GM21825 (cell line): ENCODE measurements around the gene PCDHGB1.
"Not testable (repeated sequence)": the region's sequence is repeated elsewhere in the genome, so short reads cannot be mapped to it uniquely, and the experiment has no call there.

Experiments
- ATAC-seq: cut with Tn5 transposase; IDR thresholded peaks from one replicate; pipeline ENCODE4 v1.9.1; 2021; ENCODE audit warnings: mild to moderate bottlenecking, moderate library complexity; ENCODE audit not compliant: unreplicated experiment

PCDHGB1 gene

GRCh38 chr5:141382469-141383294 is 32.8 kb downstream of the PCDHGB1 start, which contains the start of gene PCDHGA7:
Gene PCDHGA7, plus strand, starts transcription at chr5:141382742. Its CDS starts 158 bp downstream, at chr5:141382900.
- ATAC-seq = no peak

DNA sequence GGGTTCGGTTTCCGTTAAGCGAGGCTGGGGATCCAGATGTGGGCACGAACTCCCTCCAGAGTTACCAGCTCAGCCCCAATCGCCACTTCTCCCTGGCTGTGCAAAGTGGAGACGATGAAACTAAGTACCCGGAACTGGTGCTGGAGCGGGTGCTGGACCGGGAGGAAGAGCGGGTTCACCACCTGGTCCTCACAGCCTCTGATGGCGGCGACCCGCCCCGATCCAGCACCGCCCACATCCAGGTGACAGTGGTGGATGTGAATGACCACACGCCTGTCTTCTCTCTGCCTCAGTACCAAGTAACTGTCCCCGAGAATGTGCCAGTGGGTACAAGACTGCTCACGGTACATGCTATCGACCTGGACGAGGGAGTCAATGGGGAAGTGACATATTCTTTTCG is 33.4 kb downstream of the PCDHGB1 start:
- ATAC-seq = no peak

DNA sequence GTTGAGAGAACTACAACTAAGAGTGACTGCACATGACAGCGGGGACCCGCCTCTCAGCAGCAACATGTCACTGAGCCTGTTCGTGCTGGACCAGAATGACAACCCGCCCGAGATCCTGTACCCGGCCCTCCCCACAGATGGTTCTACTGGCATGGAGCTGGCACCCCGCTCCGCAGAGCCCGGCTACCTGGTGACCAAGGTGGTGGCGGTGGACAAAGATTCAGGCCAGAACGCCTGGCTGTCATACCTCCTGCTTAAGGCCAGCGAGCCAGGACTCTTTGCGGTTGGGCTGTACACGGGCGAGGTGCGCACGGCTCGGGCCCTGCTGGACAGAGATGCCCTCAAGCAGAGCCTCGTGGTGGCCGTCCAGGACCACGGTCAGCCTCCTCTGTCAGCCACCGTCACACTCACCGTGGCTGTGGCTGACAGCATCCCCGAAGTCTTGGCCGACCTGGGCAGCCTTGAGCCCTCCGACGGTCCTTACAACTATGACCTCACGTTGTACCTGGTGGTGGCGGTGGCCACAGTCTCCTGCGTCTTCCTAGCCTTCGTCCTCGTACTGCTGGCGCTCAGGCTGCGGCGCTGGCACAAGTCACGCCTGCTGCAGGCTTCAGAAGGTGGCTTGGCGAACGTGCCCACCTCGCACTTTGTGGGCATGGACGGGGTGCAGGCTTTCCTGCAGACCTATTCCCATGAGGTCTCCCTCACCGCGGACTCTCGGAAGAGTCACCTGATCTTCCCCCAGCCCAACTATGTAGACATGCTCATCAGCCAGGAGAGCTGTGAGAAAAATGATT is 34.8 kb downstream of the PCDHGB1 start:
- ATAC-seq = no peak

DNA sequence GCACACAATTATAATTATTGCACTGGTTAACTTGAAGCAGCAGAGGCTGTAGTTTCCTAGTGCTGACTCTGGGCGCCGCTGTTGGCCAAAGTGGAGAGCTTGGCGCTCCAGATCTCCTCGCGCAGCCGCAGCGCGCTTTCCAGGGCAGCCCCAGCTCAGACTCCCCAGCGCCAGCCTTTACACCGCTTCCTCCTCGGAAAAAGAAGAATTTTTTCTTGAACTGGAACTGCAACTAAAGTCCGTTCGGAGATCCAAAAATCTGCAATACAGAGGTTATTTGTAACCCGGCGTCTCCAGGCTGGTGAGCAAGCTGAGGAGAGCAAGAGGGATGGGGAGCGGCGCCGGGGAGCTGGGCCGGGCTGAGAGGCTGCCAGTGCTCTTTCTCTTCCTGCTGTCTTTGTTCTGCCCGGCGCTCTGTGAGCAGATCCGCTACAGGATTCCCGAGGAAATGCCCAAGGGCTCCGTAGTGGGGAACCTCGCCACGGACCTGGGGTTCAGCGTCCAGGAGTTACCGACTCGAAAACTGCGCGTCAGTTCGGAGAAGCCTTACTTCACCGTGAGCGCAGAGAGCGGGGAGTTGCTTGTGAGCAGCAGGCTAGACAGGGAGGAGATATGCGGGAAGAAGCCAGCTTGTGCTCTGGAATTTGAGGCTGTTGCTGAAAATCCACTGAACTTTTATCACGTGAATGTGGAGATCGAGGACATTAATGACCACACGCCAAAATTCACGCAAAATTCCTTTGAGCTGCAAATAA is 37.8 kb downstream of the PCDHGB1 start, which contains the start of gene PCDHGB4:
Gene PCDHGB4, plus strand, starts transcription at position 142 of the 755 bp plus-strand sequence. Its CDS starts 187 bp downstream, at position 329.
- ATAC-seq = peak; percentile 60

- no peak for ATAC-seq
These were observed 38.8 kb downstream of the PCDHGB1 start for GRCh38 chr5:141388661-141389060.

GRCh38 chr5:141389153-141390042 is 39.5 kb downstream of the PCDHGB1 start:
- ATAC-seq = no peak

DNA sequence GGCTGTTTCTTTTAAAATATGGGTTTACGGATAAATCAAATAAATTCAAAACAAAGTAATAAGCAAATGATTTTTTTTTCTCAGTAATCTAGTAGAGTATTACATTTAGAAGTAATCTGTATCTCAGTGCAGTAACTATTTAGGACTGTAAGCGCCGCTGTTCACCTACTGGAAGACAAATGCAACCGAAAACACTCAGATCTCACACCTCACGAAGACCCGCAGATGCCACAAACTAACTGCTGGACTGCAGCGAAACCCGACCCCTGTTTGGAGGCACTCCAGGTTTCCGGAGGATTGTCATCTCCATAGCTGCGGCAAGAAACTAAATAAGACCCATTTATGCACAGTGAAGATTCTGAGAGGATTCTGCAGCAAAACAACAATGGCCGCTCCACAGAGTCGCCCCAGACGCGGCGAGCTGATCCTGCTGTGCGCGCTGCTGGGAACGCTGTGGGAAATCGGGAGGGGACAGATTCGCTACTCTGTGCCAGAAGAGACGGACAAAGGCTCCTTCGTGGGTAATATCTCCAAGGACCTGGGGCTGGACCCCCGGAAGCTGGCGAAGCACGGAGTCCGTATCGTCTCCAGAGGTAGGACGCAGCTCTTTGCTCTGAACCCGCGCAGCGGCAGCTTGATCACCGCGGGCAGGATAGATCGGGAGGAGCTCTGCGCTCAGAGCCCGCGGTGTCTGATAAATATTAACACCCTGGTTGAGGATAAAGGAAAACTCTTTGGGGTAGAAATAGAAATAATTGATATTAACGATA is 42.7 kb downstream of the PCDHGB1 start, which contains the start of gene PCDHGA8:
Gene PCDHGA8, plus strand, starts transcription at position 205 of the 770 bp plus-strand sequence. Its CDS starts 181 bp downstream, at position 386.
- no peak for ATAC-seq

GRCh38 chr5:141393267-141393666 is 43.4 kb downstream of the PCDHGB1 start:
- no peak for ATAC-seq

GRCh38 chr5:141394401-141395187 is 44.7 kb downstream of the PCDHGB1 start:
- ATAC-seq = not testable (repeated sequence)

GRCh38 chr5:141397756-141398551 is 48.1 kb downstream of the PCDHGB1 start, which contains the start of gene PCDHGB5:
Gene PCDHGB5, plus strand, starts transcription at chr5:141397947. Its CDS starts 181 bp downstream, at chr5:141398128.
- peak; percentile 74 for ATAC-seq

- no peak for ATAC-seq
These were observed 48.7 kb downstream of the PCDHGB1 start for GRCh38 chr5:141398608-141399007.

DNA sequence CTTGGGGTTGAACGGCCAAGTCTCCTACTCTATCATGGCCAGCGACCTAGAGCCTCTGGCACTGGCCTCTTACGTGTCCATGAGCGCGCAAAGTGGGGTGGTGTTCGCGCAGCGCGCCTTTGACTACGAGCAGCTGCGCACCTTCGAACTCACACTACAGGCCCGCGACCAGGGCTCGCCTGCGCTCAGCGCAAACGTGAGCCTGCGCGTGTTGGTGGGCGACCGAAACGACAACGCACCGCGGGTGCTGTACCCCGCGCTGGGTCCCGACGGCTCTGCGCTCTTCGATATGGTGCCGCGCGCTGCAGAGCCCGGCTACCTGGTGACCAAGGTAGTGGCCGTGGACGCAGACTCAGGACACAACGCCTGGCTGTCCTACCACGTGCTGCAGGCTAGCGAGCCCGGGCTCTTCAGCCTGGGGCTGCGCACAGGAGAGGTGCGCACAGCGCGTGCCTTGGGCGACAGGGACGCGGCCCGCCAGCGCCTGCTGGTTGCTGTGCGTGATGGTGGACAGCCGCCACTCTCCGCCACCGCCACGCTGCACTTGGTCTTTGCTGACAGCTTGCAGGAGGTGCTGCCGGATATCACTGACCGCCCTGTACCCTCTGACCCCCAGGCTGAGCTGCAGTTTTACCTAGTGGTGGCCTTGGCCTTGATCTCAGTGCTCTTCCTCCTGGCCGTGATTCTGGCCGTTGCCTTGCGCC is 49.8 kb downstream of the PCDHGB1 start:
- ATAC-seq = no peak
